CD4-positive, CD25-positive, alpha-beta regulatory T cell (primary cell): ENCODE measurements around the gene IL9. TPM values are rescaled to one million over a fixed set of nuclear protein-coding genes. Genes with fewer than 3 reads are reported as not detected.

Experiments used
- ATAC-seq, 2 donors: fragments of 150-1000 bp; cut with Tn5 transposase; one replicate each; pipeline ENCODE4 v1.10.0; 2021; ENCODE audit warnings: low read depth in 2 of 2, moderate number of reproducible peaks in 2 of 2, moderate library complexity in 1 of 2
- DNase-seq, 3 donors: peaks; one replicate each; pipeline versions ENCODE4 v3.0.0 to v3.0.0-alpha.2; 2012 to 2022; ENCODE audit warnings: mixed read lengths in 1 of 3
- H3K27ac ChIP-seq: one replicate; pipeline ENCODE4 v1.7.0; 2013; ENCODE audit warnings: mild to moderate bottlenecking, low read length; ENCODE audit not compliant: insufficient read depth, poor library complexity, severe bottlenecking
- H3K27me3 ChIP-seq: one replicate; pipeline ENCODE4 v1.7.0; 2013; ENCODE audit warnings: low read length; ENCODE audit not compliant: control insufficient read depth, insufficient read depth
- H3K36me3 ChIP-seq: one replicate; pipeline ENCODE4 v1.7.0; 2013; ENCODE audit warnings: mild to moderate bottlenecking, low read length, moderate library complexity; ENCODE audit not compliant: control insufficient read depth, insufficient read depth
- H3K4me1 ChIP-seq: 2 replicates; pipeline ENCODE4 v1.7.0; 2013; ENCODE audit warnings: mild to moderate bottlenecking, low read length; ENCODE audit not compliant: insufficient read depth, control insufficient read depth, poor library complexity, severe bottlenecking
- H3K4me3 ChIP-seq: one replicate; pipeline ENCODE4 v1.7.0; 2013; ENCODE audit warnings: low read depth, mild to moderate bottlenecking, low read length, moderate library complexity
- H3K9me3 ChIP-seq, 2 experiments: 1 replicate in 1 of 2; 2 replicates in 1 of 2; pipeline ENCODE4 v1.7.0; 2013; ENCODE audit warnings: low read length in 2 of 2, mild to moderate bottlenecking in 1 of 2, moderate library complexity in 1 of 2; ENCODE audit not compliant: control insufficient read depth in 2 of 2
- H3K27ac Mint-ChIP-seq, 3 donors: one replicate each; pipeline ENCODE4 v1.8.0; 2020 to 2022; ENCODE audit warnings: mild to moderate bottlenecking in 3 of 3, mixed read lengths in 3 of 3, moderate library complexity in 2 of 3
- H3K27me3 Mint-ChIP-seq: one replicate; pipeline ENCODE4 v1.8.0; 2022; ENCODE audit warnings: mild to moderate bottlenecking, mixed read lengths
- H3K36me3 Mint-ChIP-seq: one replicate; pipeline ENCODE4 v1.8.0; 2020; ENCODE audit warnings: mixed read lengths
- H3K4me1 Mint-ChIP-seq, 4 donors: one replicate each; pipeline ENCODE4 v1.8.0; 2020 to 2022; ENCODE audit warnings: mixed read lengths in 4 of 4, mild to moderate bottlenecking in 1 of 4
- H3K4me3 Mint-ChIP-seq, 4 donors: one replicate each; pipeline ENCODE4 v1.8.0; 2020 to 2022; ENCODE audit warnings: mild to moderate bottlenecking in 4 of 4, mixed read lengths in 4 of 4, moderate library complexity in 3 of 4
- H3K9me3 Mint-ChIP-seq, 7 donors: one replicate each; pipeline ENCODE4 v1.8.0; 2020 to 2022; ENCODE audit warnings: mixed read lengths in 7 of 7, mild to moderate bottlenecking in 3 of 7, moderate library complexity in 2 of 7
- polyA plus RNA-seq, 4 donors: library from polyadenylated mRNA; unstranded; fragments of 300-500 nt; fragmentation: Illumina TruSeq; gene quantifications; one replicate each; pipeline ENCODE4 v1.2.3, GENCODE V29; 2021
- total RNA-seq: library from RNA; stranded (reverse); gene quantifications from one replicate; pipeline ENCODE4 v1.2.3, GENCODE V29; 2022

Gene IL9
- total and polyA plus RNA-seq, 5 donors from 2014 or later: not detected

- no peak for ATAC-seq
- Histone ChIP-seq H3K36me3 (no peaks in the 10 kb centered on the region), H3K4me1 (no peaks in the 10 kb centered on the region), H3K4me3 (no peak overlapping the region), H3K9me3 (no peaks in the 10 kb centered on the region), H3K27me3 (peaks cover 8% of the 10 kb centered on the region), H3K27ac (no peak overlapping the region)
- Mint-ChIP-seq H3K27ac (no peak overlapping the region), H3K4me1 (no peaks in the 10 kb centered on the region), H3K36me3 (no peaks in the 10 kb centered on the region), H3K27me3 (peaks cover 4% of the 10 kb centered on the region), H3K9me3 (peaks cover 0 to 11% (median 3%) of the 10 kb centered on the region in 7 donors), H3K4me3 (no peak overlapping the region)
- no peak for DNase-seq
Measured at GRCh38 chr5:135843571-135844337, 51.9 kb downstream of the IL9 start.

DNA sequence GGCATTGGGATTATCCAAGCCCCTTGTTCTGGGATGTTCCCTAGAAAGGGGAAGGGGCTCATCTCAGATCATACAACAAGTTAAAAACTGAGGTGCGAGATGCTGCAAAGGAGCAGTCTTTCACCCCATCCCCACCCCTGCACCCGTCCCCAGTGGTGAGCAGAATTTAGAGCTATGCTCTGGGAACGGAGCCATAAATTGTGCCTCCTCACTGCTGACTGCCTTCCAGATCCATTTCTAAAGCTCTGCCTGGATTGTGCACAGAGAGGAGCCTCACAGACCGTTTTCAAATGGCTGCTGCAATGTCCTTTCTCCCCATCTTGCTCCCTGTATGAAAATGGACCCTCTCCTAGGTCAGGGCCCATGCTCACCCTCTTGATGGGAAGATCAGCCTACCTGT lies 52.9 kb downstream of the IL9 start:
- Histone ChIP-seq H3K27ac (no peak overlapping the region), H3K27me3 (peaks cover 8% of the 10 kb centered on the region), H3K4me3 (no peak overlapping the region), H3K36me3 (no peaks in the 10 kb centered on the region), H3K4me1 (no peaks in the 10 kb centered on the region), H3K9me3 (no peaks in the 10 kb centered on the region)
- Mint-ChIP-seq H3K4me3 (no peak overlapping the region), H3K27ac (no peak overlapping the region), H3K27me3 (peaks cover 4% of the 10 kb centered on the region), H3K4me1 (no peaks in the 10 kb centered on the region), H3K36me3 (no peaks in the 10 kb centered on the region), H3K9me3 (peaks cover 0 to 15% (median 3%) of the 10 kb centered on the region in 7 donors)
- ATAC-seq (no peak), DNase-seq (no peak)

Other genes with a start within 250 kb of the IL9 start
- gene SLC25A48, start 61.2 kb downstream of the IL9 start, total RNA-seq: not detected
- not detected for gene SLC25A48, start 61.2 kb downstream of the IL9 start, polyA plus RNA-seq
- not detected for gene LECT2, start 59.1 kb upstream of the IL9 start, total RNA-seq
- gene LECT2, start 59.1 kb upstream of the IL9 start, polyA plus RNA-seq: not detected
- 3.7 TPM for gene TGFBI, start 133.1 kb upstream of the IL9 start, total RNA-seq
- 1 to 10 TPM; 1.5 to 2.5 (median 2.1) TPM for gene TGFBI, start 133.1 kb upstream of the IL9 start, polyA plus RNA-seq
- 5.5 TPM for gene SMAD5, start 237.0 kb upstream of the IL9 start, total RNA-seq
- gene SMAD5, start 237.0 kb upstream of the IL9 start, polyA plus RNA-seq: 10 to 100 TPM in 1 of 4 donors, 1 to 10 TPM in 3; 3.5 to 12.0 (median 4.4) TPM